HG02840 (cell line): ENCODE measurements around the gene S1PR2.

Source experiments
- ATAC-seq: cut with Tn5 transposase; IDR thresholded peaks from one replicate; pipeline ENCODE4 v1.9.1; 2021; ENCODE audit warnings: mild to moderate bottlenecking, moderate library complexity, moderate number of reproducible peaks; ENCODE audit not compliant: unreplicated experiment, low FRiP score

S1PR2 gene

DNA sequence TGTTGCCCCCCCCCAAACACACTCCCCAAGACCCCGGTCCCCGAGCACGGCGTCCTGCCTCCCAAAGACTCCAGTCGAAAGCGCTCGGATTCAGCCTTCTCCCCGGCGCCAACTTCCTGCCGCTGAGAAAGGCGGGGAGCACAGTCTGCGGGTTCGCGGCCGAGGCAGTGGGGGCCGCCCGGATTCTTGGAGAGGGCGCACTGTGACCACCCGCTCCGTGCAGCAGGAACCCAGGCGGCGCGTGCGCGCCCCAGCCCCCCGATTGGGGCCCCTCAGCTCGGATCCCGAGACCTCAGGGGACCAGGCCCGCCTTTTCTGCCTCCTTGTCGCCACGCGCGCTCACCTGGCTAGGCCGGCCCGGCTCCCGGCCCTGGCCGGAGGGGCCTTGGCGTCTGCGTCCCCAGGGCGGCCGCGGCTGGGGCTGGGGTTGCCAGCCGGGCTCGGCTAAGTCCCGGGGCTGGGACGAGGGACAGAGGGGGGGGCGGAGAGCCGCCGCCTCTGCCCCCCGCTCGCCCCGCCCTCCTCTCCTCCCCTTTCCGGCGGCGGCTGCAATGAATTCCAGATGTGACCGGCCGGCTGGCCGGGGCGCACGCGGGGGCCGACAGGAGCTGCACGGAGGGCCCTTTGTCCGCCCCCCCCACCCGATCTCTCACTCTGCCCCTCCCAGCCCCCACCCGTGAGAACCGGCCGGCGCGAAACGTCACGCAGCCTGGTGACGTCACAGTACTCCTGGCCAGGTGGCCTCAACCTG is at the start of gene S1PR2:
Gene S1PR2, minus strand, starts transcription at position 471 of the 751 bp plus-strand sequence. CDS start 6,426 bp downstream, outside the sequence.
- peak; percentile 40 for ATAC-seq

DNA sequence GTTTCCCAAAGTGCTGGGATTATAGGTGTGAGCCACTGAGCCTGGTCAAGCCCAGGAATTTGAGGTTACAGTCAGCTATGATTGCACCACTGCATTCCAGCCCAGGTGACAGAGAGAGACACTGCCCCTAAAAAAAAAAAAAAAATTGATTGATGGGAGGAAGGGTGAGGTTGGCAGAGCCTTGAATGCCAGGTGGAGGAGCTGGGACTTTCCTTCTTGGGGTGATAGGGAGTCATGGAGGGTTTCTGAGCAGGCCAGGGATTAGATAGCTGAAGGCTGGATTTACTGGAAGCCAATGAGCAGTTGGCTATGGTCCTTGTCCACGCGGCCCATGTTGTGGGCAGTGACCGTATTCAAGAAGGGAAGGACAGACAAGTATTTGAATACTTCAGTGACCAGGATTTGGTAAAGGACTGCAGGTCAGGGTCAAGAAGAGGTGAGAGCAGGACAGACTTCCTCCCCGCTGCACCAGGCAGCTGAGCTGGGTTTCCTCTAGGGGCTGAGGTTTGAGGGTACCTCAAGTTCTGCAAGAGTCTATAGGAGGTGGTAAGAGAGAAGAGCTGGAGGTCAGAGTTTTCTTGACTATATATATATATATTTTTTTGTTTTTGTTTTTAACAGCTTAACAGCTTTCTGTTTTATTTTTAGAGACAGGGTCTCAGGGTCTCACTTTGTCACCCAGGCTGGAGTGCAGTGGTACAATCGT is 48.8 kb upstream of the S1PR2 start:
- ATAC-seq = no peak

DNA sequence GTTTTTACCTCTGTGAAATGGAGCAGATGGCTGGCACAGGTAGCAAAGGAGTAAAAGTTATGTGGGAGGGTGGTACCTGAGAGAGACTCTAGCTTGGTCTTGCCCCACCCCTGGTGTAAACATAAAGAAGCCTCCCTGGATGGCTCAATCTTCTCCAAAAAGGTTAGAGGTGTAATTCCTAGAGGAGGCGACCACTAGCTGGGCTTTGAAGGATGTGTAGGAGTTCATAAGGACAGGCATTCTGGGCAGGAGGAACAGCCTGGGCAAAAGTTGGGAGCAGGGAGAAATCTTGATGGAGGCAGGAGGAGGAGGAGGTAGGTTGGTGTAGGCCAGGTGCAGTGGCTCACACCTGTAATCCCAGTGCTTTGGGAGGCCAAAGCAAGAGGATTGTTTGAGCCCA is 47.8 kb upstream of the S1PR2 start:
- ATAC-seq = no peak

- ATAC-seq = no peak
Measured at GRCh38 chr19:10277795-10278589, 46.9 kb upstream of the S1PR2 start.

GRCh38 chr19:10274589-10274988 is 43.5 kb upstream of the S1PR2 start:
- no peak for ATAC-seq

DNA sequence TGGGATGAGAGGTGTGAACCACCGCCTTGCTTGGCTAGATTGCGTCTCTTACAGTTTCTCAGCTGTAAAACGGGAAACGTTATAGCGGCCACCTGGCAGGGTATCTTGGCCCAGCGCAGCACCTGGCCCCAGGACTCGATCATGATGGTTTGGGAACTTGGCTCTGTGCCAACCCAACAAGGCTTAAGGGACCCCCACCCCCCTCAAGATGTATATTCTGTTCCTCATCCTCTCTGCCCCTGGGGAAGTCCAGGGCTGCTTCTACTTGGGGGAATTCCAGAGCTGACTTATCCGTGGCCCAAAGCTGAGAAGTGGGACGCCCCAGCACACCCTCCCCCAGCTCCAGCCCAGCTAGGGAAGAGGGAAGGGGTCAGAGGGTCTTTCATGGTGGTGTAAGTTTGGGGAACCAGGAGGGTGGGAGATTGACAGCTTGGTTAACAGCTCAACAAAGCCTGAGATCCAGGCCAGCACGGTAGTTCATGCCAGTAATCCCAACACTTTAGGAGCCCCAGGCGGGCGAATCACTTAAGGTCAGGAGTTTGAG is 40.5 kb upstream of the S1PR2 start:
- ATAC-seq = peak; percentile 27

GRCh38 chr19:10270616-10271394 is 39.7 kb upstream of the S1PR2 start, which contains the start of gene ICAM1:
TSS of gene ICAM1 (plus strand) at chr19:10271120. CDS start at chr19:10271160, 40 bp downstream.
- ATAC-seq = peak; percentile 39

DNA sequence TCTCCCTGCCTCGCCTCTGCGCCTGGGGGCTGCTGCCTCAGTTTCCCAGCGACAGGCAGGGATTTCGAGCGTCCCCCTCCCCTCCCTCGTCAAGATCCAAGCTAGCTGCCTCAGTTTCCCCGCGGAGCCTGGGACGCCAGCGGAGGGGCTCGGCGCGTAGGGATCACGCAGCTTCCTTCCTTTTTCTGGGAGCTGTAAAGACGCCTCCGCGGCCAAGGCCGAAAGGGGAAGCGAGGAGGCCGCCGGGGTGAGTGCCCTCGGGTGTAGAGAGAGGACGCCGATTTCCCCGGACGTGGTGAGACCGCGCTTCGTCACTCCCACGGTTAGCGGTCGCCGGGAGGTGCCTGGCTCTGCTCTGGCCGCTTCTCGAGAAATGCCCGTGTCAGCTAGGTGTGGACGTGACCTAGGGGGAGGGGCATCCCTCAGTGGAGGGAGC is 39.1 kb upstream of the S1PR2 start:
- no peak for ATAC-seq

DNA sequence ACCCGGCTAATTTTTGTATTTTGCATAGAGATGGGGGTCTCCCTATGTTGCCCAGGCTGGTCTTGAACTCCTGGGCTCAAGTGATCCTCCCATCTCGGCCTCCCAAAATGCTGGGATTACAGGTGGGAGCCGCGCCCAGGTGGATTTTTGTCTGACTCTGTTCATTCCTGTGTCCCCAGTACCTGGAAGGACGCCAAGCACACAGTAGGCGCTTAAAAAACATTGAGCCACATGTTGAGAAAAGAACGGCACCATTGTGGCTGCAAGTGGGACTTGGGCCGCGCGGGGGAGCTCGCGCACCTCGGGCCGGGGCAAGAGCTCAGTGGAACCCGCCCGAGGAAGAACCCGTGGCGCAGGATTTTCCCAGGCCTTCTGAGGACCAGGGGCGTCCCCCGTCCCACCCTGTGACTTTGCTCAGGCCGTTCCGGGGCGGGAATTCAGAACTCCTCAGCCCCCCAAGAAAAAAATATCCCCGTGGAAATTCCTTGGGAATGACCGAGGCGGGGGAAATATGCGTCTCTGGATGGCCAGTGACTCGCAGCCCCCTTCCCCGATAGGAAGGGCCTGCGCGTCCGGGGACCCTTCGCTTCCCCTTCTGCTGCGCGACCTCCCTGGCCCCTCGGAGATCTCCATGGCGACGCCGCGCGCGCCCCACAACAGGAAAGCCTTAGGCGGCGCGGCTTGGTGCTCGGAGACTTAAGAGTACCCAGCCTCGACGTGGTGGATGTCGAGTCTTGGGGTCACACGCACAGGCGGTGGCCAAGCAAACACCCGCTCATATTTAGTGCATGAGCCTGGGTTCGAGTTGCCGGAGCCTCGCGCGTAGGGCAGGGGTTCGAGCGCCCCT is 38.4 kb upstream of the S1PR2 start:
- ATAC-seq = no peak

GRCh38 chr19:10268071-10268470 is 36.9 kb upstream of the S1PR2 start:
- ATAC-seq = no peak

DNA sequence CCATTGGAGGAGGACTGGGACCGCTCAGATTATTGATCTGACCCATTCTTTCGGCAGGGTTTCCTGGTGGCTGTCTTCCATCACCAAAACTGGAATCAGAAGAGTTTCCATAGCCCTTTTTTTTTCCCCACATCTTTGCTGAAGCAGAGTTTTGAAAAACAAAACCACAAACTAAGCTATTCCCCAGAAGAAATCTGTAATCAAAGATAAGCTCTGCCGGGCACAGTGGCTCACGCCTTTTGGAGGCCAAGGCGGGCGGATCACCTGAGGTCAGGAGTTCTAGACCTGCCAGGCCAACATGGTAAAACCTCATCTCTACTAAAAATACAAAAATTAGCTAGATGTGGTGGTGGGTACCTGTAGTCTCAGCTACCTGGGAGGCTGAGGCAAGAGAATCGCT is 35.6 kb upstream of the S1PR2 start:
- ATAC-seq = no peak

GRCh38 chr19:10262771-10263170 is 31.6 kb upstream of the S1PR2 start:
- ATAC-seq = no peak

- ATAC-seq = no peak
Measured at GRCh38 chr19:10260141-10260584, 29.0 kb upstream of the S1PR2 start.

DNA sequence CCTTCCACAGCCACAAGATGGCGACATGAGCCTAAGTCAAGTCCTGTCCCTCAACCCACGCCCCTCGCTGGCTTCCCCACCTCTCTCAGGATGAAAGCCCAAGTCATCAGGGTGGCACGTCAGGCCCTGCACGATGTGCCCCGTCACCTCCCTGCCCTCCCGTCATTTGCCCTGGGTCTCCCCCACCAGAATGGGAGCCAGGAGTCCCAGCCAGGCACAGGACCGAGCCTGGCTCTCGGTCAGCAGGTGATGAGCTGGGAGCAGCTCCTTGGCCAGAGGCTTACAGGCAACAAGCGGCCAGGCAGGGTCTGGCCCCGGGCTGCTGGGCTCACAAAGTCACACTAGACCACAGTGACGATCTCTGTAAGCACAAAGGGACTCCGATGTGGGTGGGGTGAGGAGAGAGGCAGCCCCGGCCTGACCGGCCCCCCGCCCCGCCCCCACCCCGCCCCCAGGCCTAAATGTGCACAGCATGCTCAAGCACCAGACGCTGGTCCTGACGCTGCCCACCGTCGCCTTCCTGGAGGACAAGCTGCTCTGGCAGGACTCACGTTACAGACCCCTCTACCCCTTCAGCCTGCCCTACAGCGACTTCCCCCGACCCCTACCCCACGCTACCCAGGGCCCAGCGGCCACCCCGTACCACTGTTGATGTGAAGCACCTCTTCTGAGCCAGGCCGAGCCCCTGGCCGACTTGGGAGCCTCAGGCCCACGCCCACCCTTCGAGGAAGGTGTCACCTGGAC is 28.2 kb upstream of the S1PR2 start:
- ATAC-seq = no peak

- no peak for ATAC-seq
Measured at GRCh38 chr19:10258080-10258710, 27.1 kb upstream of the S1PR2 start.

GRCh38 chr19:10256970-10257615 is 26.0 kb upstream of the S1PR2 start:
- no peak for ATAC-seq

- no peak for ATAC-seq
Measured at GRCh38 chr19:10256551-10256950, 25.4 kb upstream of the S1PR2 start.
